ENCODE data around the gene KRT35. TPM values are rescaled to one million over a fixed set of nuclear protein-coding genes. Genes with fewer than 3 reads are reported as not detected.

KRT35 gene
- not detected in 2 replicates for total RNA-seq

DNA sequence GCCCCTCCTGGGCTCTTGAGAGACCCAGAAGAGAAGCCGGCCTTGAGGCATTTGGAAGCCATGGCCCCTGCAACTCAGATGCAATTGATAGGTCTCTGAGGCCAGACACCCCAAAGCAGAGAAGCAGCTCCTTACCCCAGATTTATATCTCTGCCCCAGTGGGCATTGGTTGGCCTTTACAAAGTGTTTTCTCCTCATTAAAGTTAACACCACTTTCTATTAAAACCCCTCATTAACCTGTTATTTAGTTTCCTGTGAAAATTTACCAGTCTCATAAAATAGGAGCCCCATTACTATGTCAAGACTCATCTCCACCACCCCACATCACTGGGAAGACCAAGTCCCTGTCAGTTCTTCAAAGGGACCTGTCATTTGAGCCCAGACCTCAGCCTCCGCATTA lies at the start of gene KRT35:
Gene KRT35 (minus strand): TSS at position 116 of the 400 bp plus-strand sequence. CDS start 54 bp downstream, at position 62.

GRCh38 chr17:41518789-41519449 lies 38.0 kb upstream of the KRT35 start, which contains the start of gene KRT15:
Gene KRT15 (minus strand): TSS chr17:41518890. CDS start chr17:41518827, 63 bp downstream.

GRCh38 chr17:41505007-41505808 lies 24.3 kb upstream of the KRT35 start, which contains the start of gene KRT13:
Gene KRT13 (minus strand): TSS chr17:41505612. CDS start chr17:41505550, 62 bp downstream.

DNA sequence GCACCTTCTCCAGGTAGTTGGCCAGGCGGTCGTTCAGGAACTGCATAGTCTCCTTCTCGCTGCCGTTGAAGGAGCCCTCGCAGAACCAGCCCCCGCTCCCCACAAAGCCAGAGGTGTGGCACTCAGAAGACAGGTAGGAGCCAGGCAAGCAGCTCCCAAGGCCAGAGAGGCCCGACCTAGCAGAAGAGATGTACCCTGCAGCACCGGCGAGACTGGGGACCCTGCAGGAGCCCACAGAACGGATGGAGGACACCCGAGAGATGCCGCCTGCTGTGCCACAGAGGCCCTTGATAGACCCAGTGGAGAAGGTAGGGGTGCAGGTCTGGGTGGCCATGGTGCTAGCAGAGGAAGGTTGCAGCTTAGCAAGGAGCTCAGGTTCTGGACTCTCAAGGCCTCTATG lies 8.6 kb upstream of the KRT35 start, which contains the start of gene KRT36:
Gene KRT36 (minus strand): TSS at position 380 of the 400 bp plus-strand sequence. CDS start 46 bp downstream, at position 334.

DNA sequence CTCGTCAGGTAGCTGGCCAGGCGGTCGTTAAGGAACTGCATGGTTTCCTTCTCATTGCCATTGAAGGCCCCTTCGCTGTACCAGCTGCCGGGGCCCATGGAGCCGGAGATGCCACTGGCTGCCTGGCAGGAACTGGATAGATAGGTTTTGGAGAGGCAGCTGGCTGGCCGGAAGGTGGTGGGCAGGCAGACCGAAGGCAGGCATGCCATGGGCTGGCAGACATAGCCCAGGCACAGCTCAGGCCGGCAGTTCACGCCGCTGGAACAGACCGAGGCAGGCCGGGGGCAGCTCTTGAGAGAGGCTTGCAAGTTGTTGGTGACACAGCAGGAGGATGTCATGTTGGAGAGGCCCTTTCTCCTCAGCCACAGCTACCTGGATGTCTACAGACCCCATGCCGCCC lies 14.0 kb downstream of the KRT35 start, which contains the start of gene KRT32:
Gene KRT32 (minus strand): TSS at position 399 of the 400 bp plus-strand sequence. CDS start 61 bp downstream, at position 338.

DNA sequence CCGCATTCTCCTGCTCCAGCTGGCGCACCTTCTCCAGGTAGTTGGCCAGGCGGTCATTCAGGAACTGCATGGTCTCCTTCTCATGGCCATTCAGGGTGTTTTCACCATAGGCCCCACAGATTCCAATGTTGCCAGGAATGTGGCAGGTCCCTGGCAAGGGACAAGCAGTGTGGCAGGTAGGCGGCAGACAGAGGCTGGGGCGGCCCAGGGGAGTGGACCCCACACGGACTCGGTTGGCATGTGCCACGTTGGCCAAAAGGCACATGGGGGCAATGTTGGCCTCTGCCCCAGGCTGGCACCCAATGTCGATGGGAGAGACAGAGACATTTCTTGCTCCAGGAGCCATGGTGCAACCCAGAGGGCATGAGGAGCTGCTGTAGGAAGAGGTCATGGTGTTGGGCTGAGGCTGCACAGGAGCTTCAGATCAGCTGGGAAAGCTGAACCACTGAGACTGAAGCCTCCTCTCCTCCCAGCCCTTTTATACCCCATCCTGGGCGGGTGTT lies 40.4 kb downstream of the KRT35 start, which contains the start of gene KRT38:
Gene KRT38 (minus strand): TSS at position 453 of the 503 bp plus-strand sequence. CDS start 62 bp downstream, at position 391.

Other genes starting within 250 kb of the KRT35 start
- not detected in 2 replicates for gene KRTAP9-3, start 248.7 kb downstream of the KRT35 start, total RNA-seq
- gene KRTAP9-8, start 243.2 kb downstream of the KRT35 start, total RNA-seq, result not detected in 2 replicates
- not detected in 2 replicates for gene KRTAP9-4, start 231.5 kb downstream of the KRT35 start, total RNA-seq
- gene KRTAP9-9, start 225.8 kb downstream of the KRT35 start, total RNA-seq, result not detected in 2 replicates
- not detected in 2 replicates for gene KRTAP9-6, start 215.8 kb downstream of the KRT35 start, total RNA-seq
- gene KRTAP9-7, start 205.5 kb downstream of the KRT35 start, total RNA-seq, result not detected in 2 replicates
- not detected in 2 replicates for gene KRTAP29-1, start 178.3 kb downstream of the KRT35 start, total RNA-seq
- not detected in 2 replicates for gene KRTAP16-1, start 171.8 kb downstream of the KRT35 start, total RNA-seq
- gene KRTAP17-1, start 165.4 kb downstream of the KRT35 start, total RNA-seq, result 0.12 and 0.33 TPM in 2 replicates
- gene KRT33A, start 130.3 kb downstream of the KRT35 start, total RNA-seq, result not detected in 2 replicates
- gene KRT33B, start 111.3 kb downstream of the KRT35 start, total RNA-seq, result 1.1 and 2.7 TPM in 2 replicates
- 133 and 203 TPM in 2 replicates for gene KRT34, start 98.8 kb downstream of the KRT35 start, total RNA-seq
- gene KRT31, start 83.5 kb downstream of the KRT35 start, total RNA-seq, result not detected in 2 replicates
- gene KRT37, start 56.6 kb downstream of the KRT35 start, total RNA-seq, result not detected in 2 replicates
- under 0.01 and 0.11 TPM in 2 replicates for gene KRT38, start 40.2 kb downstream of the KRT35 start, total RNA-seq
- not detected in 2 replicates for gene KRT32, start 13.8 kb downstream of the KRT35 start, total RNA-seq
- gene KRT36, start 8.8 kb upstream of the KRT35 start, total RNA-seq, result 0.11 and 0.12 TPM in 2 replicates
- gene KRT13, start 24.5 kb upstream of the KRT35 start, total RNA-seq, result 0.25 and 0.55 TPM in 2 replicates
- 5.7 and 15.3 TPM in 2 replicates for gene KRT15, start 37.7 kb upstream of the KRT35 start, total RNA-seq
- gene KRT19, start 47.2 kb upstream of the KRT35 start, total RNA-seq, result 1,363 and 1,718 TPM in 2 replicates
- gene KRT9, start 90.9 kb upstream of the KRT35 start, total RNA-seq, result not detected in 2 replicates
- not detected in 2 replicates for gene KRT14, start 105.7 kb upstream of the KRT35 start, total RNA-seq
- gene KRT16, start 131.6 kb upstream of the KRT35 start, total RNA-seq, result 0.12 and 0.22 TPM in 2 replicates
- gene KRT17, start 143.4 kb upstream of the KRT35 start, total RNA-seq, result 1.00 and 1.5 TPM in 2 replicates
- 134 and 145 TPM in 2 replicates for gene EIF1, start 207.7 kb upstream of the KRT35 start, total RNA-seq
- gene GAST, start 231.2 kb upstream of the KRT35 start, total RNA-seq, result not detected in 2 replicates